Smooth muscle cell (in vitro differentiated cells): Measurements from ENCODE around the gene WDR83. TPM values are rescaled to one million over a fixed set of nuclear protein-coding genes. Genes with fewer than 3 reads are reported as not detected.
"Not testable (repeated sequence)": the region's sequence is repeated elsewhere in the genome, so short reads cannot be mapped to it uniquely, and the experiment has no call there.

Experiments
- DNase-seq: peaks from one replicate; lab custom pipeline; 2025; ENCODE audit not compliant: unreplicated experiment; lab: John Stamatoyannopoulos, UW
- H2AFZ ChIP-seq: fragments of 200-600 bp; sonication (generic); 2 replicates; pipeline ENCODE4 v1.6.0; 2016; ENCODE audit warnings: antibody characterized with exemption, low read depth, mild to moderate bottlenecking
- H3F3A ChIP-seq: fragments of 200-600 bp; sonication (generic); 2 replicates; pipeline ENCODE4 v1.6.0; 2017; ENCODE audit warnings: antibody characterized with exemption, low read depth
- H3K27ac ChIP-seq: fragments of 200-600 bp; sonication (generic); 2 replicates; pipeline ENCODE4 v1.5.1; 2016; ENCODE audit warnings: low read depth, mild to moderate bottlenecking
- H3K27me3 ChIP-seq: fragments of 200-600 bp; sonication (generic); 2 replicates; pipeline ENCODE4 v1.6.1; 2016; ENCODE audit warnings: low read depth, mild to moderate bottlenecking
- H3K36me3 ChIP-seq: fragments of 200-600 bp; sonication (generic); 2 replicates; pipeline ENCODE4 v1.5.1; 2016; ENCODE audit warnings: low read depth
- H3K4me1 ChIP-seq: fragments of 200-600 bp; sonication (generic); 2 replicates; pipeline ENCODE4 v1.5.1; 2016; ENCODE audit warnings: low read depth
- H3K4me2 ChIP-seq: fragments of 200-600 bp; sonication (generic); 2 replicates; pipeline ENCODE4 v1.6.0; 2016; ENCODE audit warnings: mild to moderate bottlenecking
- H3K4me3 ChIP-seq: fragments of 200-600 bp; sonication (generic); 2 replicates; pipeline ENCODE4 v1.5.1; 2016; ENCODE audit warnings: mild to moderate bottlenecking
- H3K79me2 ChIP-seq: fragments of 200-600 bp; sonication (generic); 2 replicates; pipeline ENCODE4 v1.6.0; 2016; ENCODE audit warnings: low read depth, mild to moderate bottlenecking
- H3K9ac ChIP-seq: fragments of 200-600 bp; sonication (generic); 2 replicates; pipeline ENCODE4 v1.6.0; 2016; ENCODE audit warnings: low read depth
- H3K9me3 ChIP-seq: fragments of 200-600 bp; sonication (generic); replicated peaks from 2 replicates; pipeline ENCODE4 v1.5.1; 2016; ENCODE audit warnings: low read depth
- H4K20me1 ChIP-seq: fragments of 200-600 bp; sonication (generic); 2 replicates; pipeline ENCODE4 v1.6.0; 2016; ENCODE audit warnings: low read depth
- WGBS: methylation state at CpG from one replicate; pipeline ENCODE4 v1.1.7; 2016; ENCODE audit warnings: low lambda C conversion rate; 5-methylcytosine and 5-hydroxymethylcytosine counted together
- polyA plus RNA-seq: library from polyadenylated mRNA; unstranded; fragments of >200 nt; fragmentation: Nextera tagmentation; extraction: Ambion mirVana; gene quantifications from 2 replicates; pipeline ENCODE4 v1.2.1, GENCODE V29; 2016
- total RNA-seq: library from RNA; depleted of rRNA; stranded (reverse); fragments of >200 nt; gene quantifications from 2 replicates; pipeline ENCODE4 v1.2.3, GENCODE V29; 2014
- TF ChIP-seq, protein P1 (sequence below): fragments of 200-600 bp; sonication (generic); IDR thresholded peaks from 2 replicates; pipeline ENCODE4 v1.5.1; 2017; ENCODE audit warnings: borderline replicate concordance, mild to moderate bottlenecking, antibody characterized with exemption; ENCODE audit not compliant: insufficient read depth, poor library complexity, severe bottlenecking

Gene WDR83
- total and polyA plus RNA-seq, 2 experiments from 2014 or later, result 12.4 to 21.6 TPM

- H3K79me2 ChIP-seq, result no peaks in the 10 kb centered on the region
- H3K27ac ChIP-seq, result no peak overlapping the region
- 97% methylated on average over 11 of the region's 13 CpGs for WGBS
- H3K27me3 ChIP-seq, result no peaks in the 10 kb centered on the region
- no peak overlapping the region for H3K4me3 ChIP-seq
- H3K36me3 ChIP-seq, result peaks cover 6% of the 10 kb centered on the region
- H3K9ac ChIP-seq, result no peak overlapping the region
- H3K4me2 ChIP-seq, result no peak overlapping the region
- H2AFZ ChIP-seq, result no peak overlapping the region
- TF ChIP-seq, protein P1, sequence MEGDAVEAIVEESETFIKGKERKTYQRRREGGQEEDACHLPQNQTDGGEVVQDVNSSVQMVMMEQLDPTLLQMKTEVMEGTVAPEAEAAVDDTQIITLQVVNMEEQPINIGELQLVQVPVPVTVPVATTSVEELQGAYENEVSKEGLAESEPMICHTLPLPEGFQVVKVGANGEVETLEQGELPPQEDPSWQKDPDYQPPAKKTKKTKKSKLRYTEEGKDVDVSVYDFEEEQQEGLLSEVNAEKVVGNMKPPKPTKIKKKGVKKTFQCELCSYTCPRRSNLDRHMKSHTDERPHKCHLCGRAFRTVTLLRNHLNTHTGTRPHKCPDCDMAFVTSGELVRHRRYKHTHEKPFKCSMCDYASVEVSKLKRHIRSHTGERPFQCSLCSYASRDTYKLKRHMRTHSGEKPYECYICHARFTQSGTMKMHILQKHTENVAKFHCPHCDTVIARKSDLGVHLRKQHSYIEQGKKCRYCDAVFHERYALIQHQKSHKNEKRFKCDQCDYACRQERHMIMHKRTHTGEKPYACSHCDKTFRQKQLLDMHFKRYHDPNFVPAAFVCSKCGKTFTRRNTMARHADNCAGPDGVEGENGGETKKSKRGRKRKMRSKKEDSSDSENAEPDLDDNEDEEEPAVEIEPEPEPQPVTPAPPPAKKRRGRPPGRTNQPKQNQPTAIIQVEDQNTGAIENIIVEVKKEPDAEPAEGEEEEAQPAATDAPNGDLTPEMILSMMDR, result no peak
- H3K4me1 ChIP-seq, result no peaks in the 10 kb centered on the region
- H4K20me1 ChIP-seq, result peaks cover under 1% of the 10 kb centered on the region
- no peak for DNase-seq
- H3F3A ChIP-seq, result no peaks in the 10 kb centered on the region
- H3K9me3 ChIP-seq, result no peaks in the 10 kb centered on the region
These were observed 39.7 kb downstream of the WDR83 start for GRCh38 chr19:12706332-12706718.

DNA sequence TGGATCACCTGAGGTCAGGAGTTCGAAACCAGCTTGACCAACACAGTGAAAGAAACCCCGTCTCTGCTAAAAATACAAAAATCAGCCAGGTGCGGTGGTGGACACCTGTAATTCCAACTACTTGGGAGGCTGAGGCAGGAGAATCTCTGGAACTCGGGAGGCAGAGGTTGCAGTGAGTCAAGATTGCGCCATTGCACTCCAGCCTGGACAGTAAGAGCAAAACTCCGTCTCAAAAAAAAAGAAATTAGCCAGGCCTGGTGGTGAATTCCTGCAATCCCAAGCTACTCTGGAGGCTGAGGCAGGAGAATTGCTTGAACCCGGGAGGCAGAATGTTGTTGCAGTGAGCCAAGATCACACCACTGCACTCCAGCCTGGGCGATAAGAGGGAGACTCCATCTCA, 42.0 kb downstream of the WDR83 start:
- Histone ChIP-seq H3K4me2 (no peak overlapping the region), H3K36me3 (peaks cover 6% of the 10 kb centered on the region), H3K4me3 (no peak overlapping the region), H2AFZ (no peak overlapping the region), H3K27me3 (no peaks in the 10 kb centered on the region), H3K4me1 (no peaks in the 10 kb centered on the region), H3K79me2 (no peaks in the 10 kb centered on the region), H4K20me1 (peaks cover 9% of the 10 kb centered on the region), H3K9ac (no peak overlapping the region), H3K9me3 (no peaks in the 10 kb centered on the region), H3K27ac (no peak overlapping the region), H3F3A (no peaks in the 10 kb centered on the region)
- 97% methylated on average over 8 of the region's 8 CpGs for WGBS
- DNase-seq, result no peak
- TF ChIP-seq, protein P1, result no peak

- H3K9me3 ChIP-seq, result no peaks in the 10 kb centered on the region
- peaks cover 9% of the 10 kb centered on the region for H3K36me3 ChIP-seq
- DNase-seq, result no peak
- H3F3A ChIP-seq, result no peaks in the 10 kb centered on the region
- no peak overlapping the region for H3K9ac ChIP-seq
- H3K27ac ChIP-seq, result no peak overlapping the region
- peaks cover 15% of the 10 kb centered on the region for H4K20me1 ChIP-seq
- H3K4me3 ChIP-seq, result no peak overlapping the region
- TF ChIP-seq, protein P1, result no peak
- H3K4me2 ChIP-seq, result no peak overlapping the region
- H3K4me1 ChIP-seq, result no peaks in the 10 kb centered on the region
- H2AFZ ChIP-seq, result no peak overlapping the region
- H3K79me2 ChIP-seq, result peaks cover 3% of the 10 kb centered on the region
- no peaks in the 10 kb centered on the region for H3K27me3 ChIP-seq
- over 99% methylated on average over 14 of the region's 17 CpGs for WGBS
These were observed 44.6 kb downstream of the WDR83 start for GRCh38 chr19:12711187-12711586.

GRCh38 chr19:12712077-12712476, 45.5 kb downstream of the WDR83 start:
- TF ChIP-seq, protein P1, result peak; percentile 28
- not testable (repeated sequence) for H3K4me1 ChIP-seq, H3F3A ChIP-seq, H3K4me3 ChIP-seq, H3K9me3 ChIP-seq, H3K36me3 ChIP-seq, H3K27ac ChIP-seq, H3K9ac ChIP-seq, H3K27me3 ChIP-seq, H3K4me2 ChIP-seq, DNase-seq, H2AFZ ChIP-seq
- WGBS, result 54% methylated on average over 13 of the region's 14 CpGs
- peaks cover 22% of the 10 kb centered on the region for H4K20me1 ChIP-seq
- H3K79me2 ChIP-seq, result peaks cover 11% of the 10 kb centered on the region

DNA sequence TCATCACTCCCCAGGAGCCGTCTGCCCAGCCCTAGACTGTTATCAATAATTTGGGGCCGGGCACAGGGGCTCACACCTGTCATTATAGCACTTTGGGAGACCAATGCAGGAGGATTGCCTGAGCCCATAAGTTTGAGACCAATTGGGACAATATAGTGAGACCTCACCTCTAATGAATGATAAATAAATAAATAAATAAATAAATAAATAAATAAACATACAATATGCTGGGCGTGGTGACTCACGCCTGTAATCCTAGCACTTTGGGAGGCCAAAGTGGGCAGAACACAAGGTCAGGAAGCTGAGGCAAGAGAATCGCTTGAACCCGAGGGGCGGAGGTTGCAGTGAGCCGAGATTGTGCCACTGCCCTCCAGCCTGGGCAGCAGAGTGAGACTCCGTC, 46.7 kb downstream of the WDR83 start:
- H3K9me3 ChIP-seq, H3F3A ChIP-seq, H3K36me3 ChIP-seq, DNase-seq, H2AFZ ChIP-seq, H3K4me2 ChIP-seq, H3K9ac ChIP-seq, H3K27ac ChIP-seq, H3K27me3 ChIP-seq, H3K4me1 ChIP-seq, H3K4me3 ChIP-seq: not testable (repeated sequence)
- H4K20me1 ChIP-seq, result peaks cover 22% of the 10 kb centered on the region
- WGBS, result 96% methylated on average over 9 of the region's 9 CpGs
- H3K79me2 ChIP-seq, result peaks cover 23% of the 10 kb centered on the region
